K562 (cell line): ENCODE data around the gene AGAP1. TPM values are rescaled to one million over a fixed set of nuclear protein-coding genes. Genes with fewer than 3 reads are reported as not detected.

Experiments used
- ATAC-seq: fragments of 200-7000 bp; cut with Tn5 transposase; 3 replicates; pipeline ENCODE4 v1.9.1; 2020; ENCODE audit warnings: moderate library complexity
- BruUV-seq: library from RNA; stranded (reverse); fragments of 400-500 nt; replicated peaks from 2 replicates; lab custom pipeline; 2021; lab: Mats Ljungman, UMichigan
- CTCF ChIA-PET: fragments of 300-600 bp; formaldehyde crosslinking; extraction: SDS; loops from one replicate; lab custom pipeline; 2021; ENCODE audit warnings: low intra/inter-chr PET ratio; lab: Yijun Ruan, JAX
- POLR2A ChIA-PET: fragments of 300-600, 350-650 bp; sonication (Branson Sonifier 250); formaldehyde crosslinking; extraction: SDS; loops from one replicate; lab custom pipeline; 2021; ENCODE audit warnings: antibody characterized with exemption, inconsistent platforms; lab: Yijun Ruan, JAX
- DNase-seq, 4 experiments: peaks; one replicate each; pipeline versions ENCODE4 v3.0.0 to v3.0.0-alpha.2; 2011 to 2018; ENCODE audit warnings: low spot score in 3 of 4, mixed read lengths in 3 of 4; ENCODE audit errors: extremely low read depth in 1 of 4
- FAIRE-seq: peaks from 2 replicates; lab custom pipeline; 2011; peaks lifted over from hg19 to GRCh38; lab: Jason Lieb, UNC
- H2AFZ ChIP-seq: 2 replicates; pipeline ENCODE4 v1.6.0; 2011; ENCODE audit warnings: low read depth, low read length, control low read depth, inconsistent platforms
- H3K27ac ChIP-seq: fragments of 200-600 bp; 3 replicates; pipeline ENCODE4 v1.8.0; 2011; ENCODE audit warnings: low read depth, mild to moderate bottlenecking, control low read depth, inconsistent platforms, low read length, moderate library complexity, mixed read lengths; ENCODE audit errors: extremely low read depth
- H3K27me3 ChIP-seq, 2 experiments: fragments of 300-600 bp in 1 of 2; 2 replicates in 1 of 2; 3 replicates in 1 of 2; pipeline versions ENCODE4 v1.6.0 to v1.8.0; 2011; ENCODE audit warnings: inconsistent platforms in 2 of 2, low read length in 2 of 2, mild to moderate bottlenecking in 1 of 2, mixed read lengths in 1 of 2, moderate library complexity in 1 of 2; ENCODE audit not compliant: control insufficient read depth in 2 of 2, insufficient read depth in 2 of 2
- H3K36me3 ChIP-seq: fragments of 300-600 bp; 3 replicates; pipeline ENCODE4 v1.8.0; 2011; ENCODE audit warnings: mild to moderate bottlenecking, low read length, inconsistent platforms; ENCODE audit not compliant: control insufficient read depth, insufficient read depth
- H3K4me1 ChIP-seq, 2 experiments: fragments of 200-600 bp in 1 of 2; replicated peaks in 1 of 2; 2 replicates in 1 of 2; 3 replicates in 1 of 2; pipeline versions ENCODE4 v1.5.1 to v1.8.0; 2011; ENCODE audit warnings: inconsistent platforms in 2 of 2, low read length in 2 of 2, mild to moderate bottlenecking in 1 of 2, mixed read lengths in 1 of 2, moderate library complexity in 1 of 2; ENCODE audit not compliant: control insufficient read depth in 2 of 2, insufficient read depth in 2 of 2
- H3K4me2 ChIP-seq: 2 replicates; pipeline ENCODE4 v1.6.1; 2011; ENCODE audit warnings: low read length, control low read depth, inconsistent platforms, mixed read lengths; ENCODE audit not compliant: insufficient read depth
- H3K4me3 ChIP-seq: fragments of 200-600 bp; sonication (generic), shearing (Covaris generic); 2 replicates; pipeline ENCODE4 v1.5.1; 2016; ENCODE audit warnings: control low read depth, inconsistent platforms
- H3K79me2 ChIP-seq: fragments of 200-600 bp; 3 replicates; pipeline ENCODE4 v1.8.0; 2011; ENCODE audit warnings: low read length, inconsistent platforms; ENCODE audit not compliant: control insufficient read depth, insufficient read depth
- H3K9ac ChIP-seq, 2 experiments: 2 replicates each; pipeline versions ENCODE4 v1.6.0 to v1.6.1; 2011; ENCODE audit warnings: low read depth in 2 of 2, low read length in 2 of 2, control low read depth in 1 of 2, inconsistent platforms in 1 of 2, mild to moderate bottlenecking in 1 of 2, mixed read lengths in 1 of 2; ENCODE audit not compliant: insufficient read depth in 1 of 2
- H3K9me1 ChIP-seq: one replicate; pipeline ENCODE4 v1.6.0; 2011; ENCODE audit warnings: inconsistent platforms, mild to moderate bottlenecking, low read length, moderate library complexity; ENCODE audit not compliant: control insufficient read depth, insufficient read depth
- H3K9me3 ChIP-seq: replicated peaks from 2 replicates; pipeline ENCODE4 v1.5.1; 2011; ENCODE audit warnings: low read depth, low read length, inconsistent platforms; ENCODE audit not compliant: control insufficient read depth, insufficient read depth
- H4K20me1 ChIP-seq: replicated peaks from 2 replicates; pipeline ENCODE4 v1.6.1; 2011; ENCODE audit warnings: low read length, inconsistent platforms, mixed read lengths; ENCODE audit not compliant: control insufficient read depth, insufficient read depth
- DPF2 ChIP-seq: fragments of 450-650 bp; IDR thresholded peaks from 2 replicates; pipeline ENCODE4 v1.6.1; 2016
- FOXP1 ChIP-seq: sonication (generic); formaldehyde crosslinking; IDR thresholded peaks from 2 replicates; pipeline ENCODE4 v1.8.0; 2022; ENCODE audit warnings: mild to moderate bottlenecking, missing genetic modification reagents
- USF2 ChIP-seq: sonication (generic); formaldehyde crosslinking; IDR thresholded peaks from 2 replicates; pipeline ENCODE4 v1.5.0; 2020; ENCODE audit warnings: missing genetic modification reagents
- ZNF780A ChIP-seq: fragments of 250-450 bp; sonication (Bioruptor Pico); IDR thresholded peaks from 2 replicates; pipeline ENCODE4 v1.5.0; 2021; ENCODE audit warnings: mild to moderate bottlenecking
- WGBS: fragments of 100-300 bp; shearing (Covaris generic); methylation state at CpG from one replicate; pipeline ENCODE4 v1.1.6; 2016; ENCODE audit warnings: low coverage, mixed read lengths; ENCODE audit not compliant: insufficient coverage; ENCODE audit errors: missing lambda C conversion rate; 5-methylcytosine and 5-hydroxymethylcytosine counted together
- in situ Hi-C: fragments of 300-500 bp; cut with MboI; formaldehyde crosslinking; loops from 4 replicates; pipeline ENCODE4 v1.15.0; 2018; ENCODE audit warnings: inconsistent platforms, mixed read lengths
- intact Hi-C: fragments of 100-400 bp; cut with micrococcal nuclease; formaldehyde crosslinking; loops from 2 replicates; pipeline ENCODE4 v1.14.2; 2022
- polyA plus RNA-seq, 8 experiments: library from polyadenylated mRNA; depleted of rRNA in 4 of 8; stranded (reverse) in 5 of 8; unstranded in 3 of 8; fragments of >200 nt; fragmentation: Nextera tagmentation in 2 of 8; fragmentation: Illumina TruSeq in 1 of 8; extraction: Ambion mirVana in 2 of 8; extraction: Trizol in 1 of 8; gene quantifications; 2 replicates each; pipeline versions ENCODE4 v1.2.1 to v1.2.3, GENCODE V29; 2011 to 2014; ENCODE audit warnings: inconsistent platforms in 1 of 8, missing spikeins in 1 of 8
- total RNA-seq, 7 experiments: library from RNA; depleted of rRNA in 6 of 7; stranded (reverse); fragments of >200 nt in 6 of 7; fragmentation: Illumina TruSeq in 2 of 7; extraction: Trizol in 2 of 7; gene quantifications; 2 replicates each; pipeline versions ENCODE4 v1.2.1 to v1.2.3, GENCODE V29; 2011 to 2021; ENCODE audit warnings: low replicate concordance in 1 of 7
- TF ChIP-seq, protein P1 (sequence below): fragments of 250-450 bp; sonication (Bioruptor Pico); IDR thresholded peaks from 2 replicates; pipeline ENCODE4 v1.6.1; 2021; ENCODE audit warnings: mild to moderate bottlenecking

Gene AGAP1
- total and polyA plus RNA-seq, 9 of the 15 experiments (the other 6 are each of a cell fraction or from before 2014, with no cell fraction given): 1.3 to 24.0 (median 10.6) TPM

- TF ChIP-seq USF2 (CRISPR knock-in tag) (no peak), FOXP1 (CRISPR knock-in tag) (no peak), DPF2 (no peak)
- TF ChIP-seq, protein P1, sequence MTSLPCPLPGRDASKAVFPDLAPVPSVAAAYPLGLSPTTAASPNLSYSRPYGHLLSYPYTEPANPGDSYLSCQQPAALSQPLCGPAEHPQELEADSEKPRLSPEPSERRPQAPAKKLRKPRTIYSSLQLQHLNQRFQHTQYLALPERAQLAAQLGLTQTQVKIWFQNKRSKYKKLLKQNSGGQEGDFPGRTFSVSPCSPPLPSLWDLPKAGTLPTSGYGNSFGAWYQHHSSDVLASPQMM: no peak
These were observed 476.6 kb downstream of the AGAP1 start (continued) for GRCh38 chr2:235970204-235971040.

DNA sequence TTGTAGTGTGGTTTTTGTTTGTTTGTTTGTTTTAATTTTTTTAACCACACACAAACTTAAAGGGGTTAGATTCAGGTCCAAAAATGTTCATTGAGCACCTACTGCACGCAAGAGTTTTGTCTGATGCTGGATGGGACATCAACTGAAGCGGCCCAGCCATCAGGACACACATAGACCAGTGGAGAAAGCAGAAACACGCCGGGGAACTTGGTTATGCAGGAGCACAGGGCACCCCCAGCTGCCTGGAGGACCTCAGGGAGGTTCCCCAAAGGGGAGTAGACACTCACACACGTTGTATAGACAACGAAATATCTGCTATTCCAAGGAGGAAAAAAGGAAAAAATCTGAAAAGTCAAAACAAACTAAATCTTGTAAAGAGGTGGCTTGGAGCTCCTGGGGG is 482.7 kb downstream of the AGAP1 start:
- 84% methylated on average over 3 of the region's 6 CpGs for WGBS
- Histone ChIP-seq H3K27me3 (no peaks in the 10 kb centered on the region), H3K36me3 (no peaks in the 10 kb centered on the region; the same call in 2 of the 3 replicates), H3K79me2 (no peaks in the 10 kb centered on the region), H3K9me1 (peaks cover 2% of the 10 kb centered on the region), H3K27ac (no peak overlapping the region), H3K4me1 (no peaks in the 10 kb centered on the region), H4K20me1 (0 out of 2 replicates have a peak, but pooled peaks cover 2% of the 10 kb centered on the region), H3K4me2 (no peak overlapping the region), H3K4me3 (no peak overlapping the region), H3K9me3 (no peaks in the 10 kb centered on the region), H3K9ac (no peak overlapping the region), H2AFZ (no peak overlapping the region)
- no peak for FAIRE-seq
- TF ChIP-seq ZNF780A (CRISPR knock-in tag): no peak
- no peak for ATAC-seq
- POLR2A ChIA-PET: no interaction called here
- no TSS peak for BruUV-seq
- no peak for DNase-seq
- intact Hi-C loops: no loop called here
- CTCF ChIA-PET: no interaction called here
- in situ Hi-C loops: no loop called here
